Naive thymus-derived CD8-positive, alpha-beta T cell (primary cell): ENCODE results near the gene FAM181A. TPM values are rescaled to one million over a fixed set of nuclear protein-coding genes. Genes with fewer than 3 reads are reported as not detected.

Experiments used
- ATAC-seq, 2 donors: fragments of 150-1000 bp; cut with Tn5 transposase in 1 of 2; sonication (Bioruptor Pico), chemical (Tn5 transposase) in 1 of 2; 1 replicate in 1 of 2; 2 replicates in 1 of 2; pipeline ENCODE4 v1.10.0; 2021; ENCODE audit warnings: mild to moderate bottlenecking in 2 of 2, moderate library complexity in 2 of 2
- POLR2A ChIA-PET: fragments of 350-600 bp; sonication (Branson Sonifier 250); formaldehyde crosslinking; loops from one replicate; lab custom pipeline; 2021; ENCODE audit warnings: antibody characterized with exemption; lab: Charles Lee
- DNase-seq, 10 donors: peaks; one replicate each; pipeline versions ENCODE4 v3.0.0 to v3.0.0-alpha.2; 2020 to 2022
- H3K27ac Mint-ChIP-seq, 10 donors: one replicate each; pipeline ENCODE4 v1.8.0; 2020 to 2022; ENCODE audit warnings: mild to moderate bottlenecking in 10 of 10, mixed read lengths in 10 of 10, moderate library complexity in 4 of 10, inconsistent platforms in 1 of 10
- H3K27me3 Mint-ChIP-seq, 5 donors: one replicate each; pipeline ENCODE4 v1.8.0; 2021 to 2022; ENCODE audit warnings: mixed read lengths in 5 of 5
- H3K36me3 Mint-ChIP-seq, 3 donors: one replicate each; pipeline ENCODE4 v1.8.0; 2020 to 2022; ENCODE audit warnings: mixed read lengths in 3 of 3, mild to moderate bottlenecking in 2 of 3, inconsistent platforms in 1 of 3
- H3K4me1 Mint-ChIP-seq, 4 donors: one replicate each; pipeline ENCODE4 v1.8.0; 2021 to 2022; ENCODE audit warnings: mixed read lengths in 4 of 4
- H3K4me3 Mint-ChIP-seq, 10 donors: one replicate each; pipeline ENCODE4 v1.8.0; 2020 to 2022; ENCODE audit warnings: mild to moderate bottlenecking in 10 of 10, mixed read lengths in 10 of 10, moderate library complexity in 6 of 10, inconsistent platforms in 1 of 10
- H3K9me3 Mint-ChIP-seq, 9 donors: one replicate each; pipeline ENCODE4 v1.8.0; 2020 to 2022; ENCODE audit warnings: mixed read lengths in 9 of 9, mild to moderate bottlenecking in 3 of 9, inconsistent platforms in 1 of 9, moderate library complexity in 1 of 9
- microRNA-seq: library from miRNA; unstranded; fragments of <30 nt; microRNA quantifications from one replicate; pipeline ENCODE4 v1.2.0, GENCODE V29; 2022; ENCODE audit warnings: borderline microRNAs expressed
- polyA plus RNA-seq, 3 donors: library from polyadenylated mRNA; unstranded; fragments of 300-500 nt; fragmentation: Illumina TruSeq; gene quantifications; one replicate each; pipeline ENCODE4 v1.2.3, GENCODE V29; 2021
- total RNA-seq, 8 experiments: library from RNA in 2 of 8; stranded (reverse) in 2 of 8; gene quantifications; one replicate each; pipeline ENCODE4 v1.2.3 and lab custom pipeline; 2021 to 2026

The FAM181A gene
- total and polyA plus RNA-seq, 5 experiments from 2014 or later = not detected

GRCh38 chr14:93974299-93974698, 47.2 kb downstream of the FAM181A start:
- Mint-ChIP-seq H3K36me3 (peaks cover 0 to 14% (median 9%) of the 10 kb centered on the region in 3 donors), H3K4me1 (peaks cover 22 to 62% (median 56%) of the 10 kb centered on the region in 4 donors), H3K27ac (no peak overlapping the region), H3K4me3 (no peak overlapping the region), H3K9me3 (peaks cover 3 to 33% (median 19%) of the 10 kb centered on the region in 9 donors), H3K27me3 (peaks cover 1 to 15% (median 6%) of the 10 kb centered on the region in 5 donors)
- ATAC-seq (no peak), DNase-seq (no peak)
- POLR2A ChIA-PET = interaction anchor here (0.9 kb wide), 1 partner anchor 16 kb away, joined by 3 read pairs; no protein-coding TSS in a partner anchor

- DNase-seq = no peak
- H3K36me3 Mint-ChIP-seq = peaks cover 0 to 14% (median 9%) of the 10 kb centered on the region in 3 donors
- peaks cover 22 to 65% (median 58%) of the 10 kb centered on the region in 4 donors for H3K4me1 Mint-ChIP-seq
- peaks cover 3 to 36% (median 19%) of the 10 kb centered on the region in 9 donors for H3K9me3 Mint-ChIP-seq
- no peak for ATAC-seq
- H3K27me3 Mint-ChIP-seq = peaks cover 1 to 15% (median 6%) of the 10 kb centered on the region in 5 donors
- no peak overlapping the region for H3K4me3 Mint-ChIP-seq
- POLR2A ChIA-PET = interaction anchor here (0.9 kb wide), 1 partner anchor 16 kb away, joined by 3 read pairs; no protein-coding TSS in a partner anchor
- peak overlapping the region in 1 of 10 donors; percentile 53 for H3K27ac Mint-ChIP-seq
These were observed 47.7 kb downstream of the FAM181A start for GRCh38 chr14:93974833-93975232.

- peaks cover 26 to 66% (median 56%) of the 10 kb centered on the region in 4 donors for H3K4me1 Mint-ChIP-seq
- H3K27me3 Mint-ChIP-seq = peaks cover 1 to 15% (median 6%) of the 10 kb centered on the region in 5 donors
- peak overlapping the region in 2 of 10 donors; percentile 22 to 55 for H3K27ac Mint-ChIP-seq
- POLR2A ChIA-PET = interaction anchor here (0.6 to 1.7 kb wide), 2 partner anchors 13 to 59 kb away, joined by 4 read pairs; no protein-coding TSS in a partner anchor
- peaks cover 3 to 36% (median 19%) of the 10 kb centered on the region in 9 donors for H3K9me3 Mint-ChIP-seq
- peak overlapping the region in 6 of 10 donors; percentile 5 to 52 (median 44) for H3K4me3 Mint-ChIP-seq
- DNase-seq (no peak), ATAC-seq (no peak)
- peaks cover 0 to 14% (median 9%) of the 10 kb centered on the region in 3 donors for H3K36me3 Mint-ChIP-seq
These were observed 48.8 kb downstream of the FAM181A start for GRCh38 chr14:93975791-93976476.

- peak within 1 kb of the TSS in 3 of 10 donors; percentile 37 to 62 (median 55) for H3K27ac Mint-ChIP-seq
- POLR2A ChIA-PET = interaction anchor here (0.6 to 1.7 kb wide), 2 partner anchors 14 to 26 kb away, joined by 4 read pairs; no protein-coding TSS in a partner anchor
- peaks cover 0 to 14% (median 9%) of the 10 kb centered on the region in 3 donors for H3K36me3 Mint-ChIP-seq
These were observed 49.4 kb downstream of the FAM181A start, which contains the start of gene ASB2 for GRCh38 chr14:93976477-93977057. ASB2 (minus strand) TSS chr14:93976570; CDS start chr14:93964539, 12,031 bp downstream.

GRCh38 chr14:93977171-93977570, 50.0 kb downstream of the FAM181A start:
- Mint-ChIP-seq H3K36me3 (peaks cover 0 to 14% (median 9%) of the 10 kb centered on the region in 3 donors), H3K27me3 (peaks cover 1 to 15% (median 6%) of the 10 kb centered on the region in 5 donors), H3K4me1 (peaks cover 26 to 61% (median 51%) of the 10 kb centered on the region in 4 donors), H3K27ac (no peak overlapping the region), H3K9me3 (peaks cover 3 to 36% (median 19%) of the 10 kb centered on the region in 9 donors), H3K4me3 (peak overlapping the region in 4 of 10 donors; percentile 47 to 69 (median 50))
- POLR2A ChIA-PET = interaction anchor here (0.6 kb wide), 1 partner anchor 25 kb away, joined by 4 read pairs; no protein-coding TSS in a partner anchor
- ATAC-seq = no peak
- no peak for DNase-seq

More at GRCh38 chr14:93976477-93977057, 49.4 kb downstream of the FAM181A start, which contains the start of gene ASB2:
- H3K27me3 Mint-ChIP-seq = peaks cover 1 to 15% (median 6%) of the 10 kb centered on the region in 5 donors
- no peak for ATAC-seq
- DNase-seq = no peak
- peak within 1 kb of the TSS in 7 of 10 donors; percentile 5 to 69 (median 49) for H3K4me3 Mint-ChIP-seq
- peaks cover 26 to 66% (median 52%) of the 10 kb centered on the region in 4 donors for H3K4me1 Mint-ChIP-seq
- peaks cover 3 to 36% (median 19%) of the 10 kb centered on the region in 9 donors for H3K9me3 Mint-ChIP-seq

GRCh38 chr14:93977790-93978581, 50.8 kb downstream of the FAM181A start:
- Mint-ChIP-seq H3K27me3 (peaks cover 1 to 15% (median 6%) of the 10 kb centered on the region in 5 donors), H3K4me3 (peak overlapping the region; percentile 12 to 75 (median 49)), H3K9me3 (peaks cover 3 to 36% (median 19%) of the 10 kb centered on the region in 9 donors), H3K36me3 (peaks cover 0 to 14% (median 9%) of the 10 kb centered on the region in 3 donors), H3K27ac (peak overlapping the region; percentile 61 to 91 (median 82)), H3K4me1 (peaks cover 25 to 60% (median 51%) of the 10 kb centered on the region in 4 donors)
- DNase-seq (peak in 9 of 10 donors; percentile 40 to 86 (median 76)), ATAC-seq (peak; percentile 92 to 96)
- POLR2A ChIA-PET = interaction anchor here (0.7 to 1.5 kb wide), 6 partner anchors 10 to 38 kb away, joined by 3 to 8 read pairs (median 4); no protein-coding TSS in a partner anchor

- Mint-ChIP-seq H3K4me1 (peaks cover 25 to 60% (median 51%) of the 10 kb centered on the region in 4 donors), H3K27me3 (peaks cover 1 to 12% (median 6%) of the 10 kb centered on the region in 5 donors), H3K4me3 (peak overlapping the region in 9 of 10 donors; percentile 12 to 75 (median 46)), H3K27ac (peak overlapping the region; percentile 61 to 91 (median 81)), H3K36me3 (peaks cover 0 to 14% (median 9%) of the 10 kb centered on the region in 3 donors), H3K9me3 (peaks cover 3 to 36% (median 19%) of the 10 kb centered on the region in 9 donors)
- ATAC-seq (peak in 1 of 2 donors; percentile 8), DNase-seq (no peak)
- POLR2A ChIA-PET = interaction anchor here (0.7 to 1.5 kb wide), 6 partner anchors 11 to 39 kb away, joined by 3 to 8 read pairs (median 4); no protein-coding TSS in a partner anchor
These were observed 51.6 kb downstream of the FAM181A start for GRCh38 chr14:93978735-93979134.

Small RNA genes lying within 50 kb of the gene (microRNA-seq; reads per million reads assigned to microRNA genes)
- not detected for gene MIR4506

Other genes with a start within 250 kb of the FAM181A start
- gene PRIMA1, start 138.9 kb upstream of the FAM181A start, total RNA-seq = not detected
- not detected for gene PRIMA1, start 138.9 kb upstream of the FAM181A start, polyA plus RNA-seq
- gene ASB2, start 49.2 kb downstream of the FAM181A start, total RNA-seq = 1 to 10 TPM; 1.5 to 1.8 TPM
- gene ASB2, start 49.2 kb downstream of the FAM181A start, polyA plus RNA-seq = 1 to 10 TPM in 1 of 3 donors, not detected in 2; 2.0 TPM
- gene CCDC197, start 70.0 kb downstream of the FAM181A start, total RNA-seq = not detected
- not detected for gene CCDC197, start 70.0 kb downstream of the FAM181A start, polyA plus RNA-seq
- under 1 TPM; 0.16 to 0.22 TPM for gene OTUB2, start 99.0 kb downstream of the FAM181A start, total RNA-seq
- under 1 TPM; 0.10 to 0.23 (median 0.11) TPM for gene OTUB2, start 99.0 kb downstream of the FAM181A start, polyA plus RNA-seq
- gene DDX24, start 153.9 kb downstream of the FAM181A start, total RNA-seq = 100 to 1,000 TPM; 315 to 319 TPM
- 100 to 1,000 TPM; 185 to 274 (median 244) TPM for gene DDX24, start 153.9 kb downstream of the FAM181A start, polyA plus RNA-seq
- 1 to 10 TPM; 6.9 to 8.4 TPM for gene IFI27L1, start 154.0 kb downstream of the FAM181A start, total RNA-seq
- gene IFI27L1, start 154.0 kb downstream of the FAM181A start, polyA plus RNA-seq = 1 to 10 TPM; 4.3 to 7.9 (median 6.6) TPM
- 1 to 10 TPM in 1 of 2 experiments, not detected in 1; 1.8 TPM for gene IFI27, start 183.4 kb downstream of the FAM181A start, total RNA-seq
- not detected for gene IFI27, start 183.4 kb downstream of the FAM181A start, polyA plus RNA-seq
- gene IFI27L2, start 202.3 kb downstream of the FAM181A start, total RNA-seq = 10 to 100 TPM; 27.5 to 29.5 TPM
- gene IFI27L2, start 202.3 kb downstream of the FAM181A start, polyA plus RNA-seq = 10 to 100 TPM; 59.3 to 86.5 (median 64.2) TPM
- 1 to 10 TPM in 1 of 2 experiments, under 1 TPM in 1; 0.52 to 1.5 TPM for gene PPP4R4, start 247.0 kb downstream of the FAM181A start, total RNA-seq
- gene PPP4R4, start 247.0 kb downstream of the FAM181A start, polyA plus RNA-seq = under 1 TPM in 2 of 3 donors, not detected in 1; 0.07 to 0.16 TPM